ENCODE data around the gene UROC1.
A peak's percentile ranks its signal among the peaks of the same experiment; 100 is the strongest.

The UROC1 gene

GRCh38 chr3:126529585-126530170 lies 12.1 kb upstream of the UROC1 start:
- DNase-seq, result no peak

- no peak for DNase-seq
These were observed 11.4 kb upstream of the UROC1 start for GRCh38 chr3:126528800-126529541.

GRCh38 chr3:126528419-126528799 lies 10.8 kb upstream of the UROC1 start:
- no peak for DNase-seq

- no peak for DNase-seq
These were observed 10.1 kb upstream of the UROC1 start for GRCh38 chr3:126527455-126528211.

GRCh38 chr3:126527006-126527405 lies 9.4 kb upstream of the UROC1 start:
- no peak for DNase-seq

- DNase-seq, result no peak
These were observed 9.1 kb upstream of the UROC1 start for GRCh38 chr3:126526668-126527005.

GRCh38 chr3:126525853-126526667 lies 8.5 kb upstream of the UROC1 start:
- DNase-seq, result no peak

GRCh38 chr3:126525091-126525852 lies 7.7 kb upstream of the UROC1 start:
- no peak for DNase-seq

GRCh38 chr3:126524429-126524988 lies 6.9 kb upstream of the UROC1 start:
- no peak for DNase-seq

- no peak for DNase-seq
These were observed 6.3 kb upstream of the UROC1 start, which contains the start of gene CHST13 for GRCh38 chr3:126523745-126524428. Gene CHST13 (plus strand): TSS chr3:126524155. CDS start chr3:126524333, 178 bp downstream.

- peak; percentile 12 for DNase-seq
These were observed 4.8 kb upstream of the UROC1 start for GRCh38 chr3:126522363-126522788.

- no peak for DNase-seq
These were observed 3.7 kb upstream of the UROC1 start for GRCh38 chr3:126521122-126521891.

GRCh38 chr3:126519506-126520455 lies 2.2 kb upstream of the UROC1 start:
- no peak for DNase-seq

- DNase-seq, result no peak
These were observed 1.2 kb upstream of the UROC1 start for GRCh38 chr3:126518779-126519177.

GRCh38 chr3:126517986-126518778 lies 609 bp upstream of the UROC1 start:
- DNase-seq, result no peak

GRCh38 chr3:126516936-126517290 lies 660 bp downstream of the UROC1 start:
- no peak for DNase-seq

- DNase-seq, result no peak
These were observed 1.2 kb downstream of the UROC1 start for GRCh38 chr3:126516152-126516935.
